T-helper 1 cell (primary cell): ENCODE results near the gene CSMD2.
"Not testable (repeated sequence)": the region's sequence is repeated elsewhere in the genome, so short reads cannot be mapped to it uniquely, and the experiment has no call there.

Experiments used
- DNase-seq, 5 donors: peaks; one replicate each; pipeline ENCODE4 v3.0.0-alpha.2; 2012 to 2020

Gene CSMD2

GRCh38 chr1:33517596-33518250 is 647.3 kb downstream of the CSMD2 start:
- no peak for DNase-seq

- no peak for DNase-seq
Measured at GRCh38 chr1:33516891-33517567, 648.0 kb downstream of the CSMD2 start.

DNA sequence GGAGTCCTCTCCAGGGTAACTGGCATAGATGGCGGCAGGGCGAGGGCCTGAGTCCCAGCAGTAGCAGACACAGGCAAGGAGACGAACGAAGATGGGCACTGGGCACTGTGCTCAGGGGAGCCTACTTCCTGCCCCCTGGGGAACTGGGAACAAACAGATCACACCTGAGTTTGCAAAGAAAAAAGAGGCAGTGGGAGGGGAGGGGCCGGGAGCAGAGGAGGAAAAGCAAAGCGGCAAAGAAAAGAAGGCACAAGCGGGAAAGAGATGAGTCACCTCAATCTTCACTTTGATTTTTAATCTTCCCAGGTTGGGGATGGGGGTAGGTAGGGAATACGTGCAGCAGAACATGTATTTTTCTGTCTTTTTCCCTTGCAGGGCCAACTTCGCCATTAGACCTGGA is 648.6 kb downstream of the CSMD2 start:
- no peak for DNase-seq

DNA sequence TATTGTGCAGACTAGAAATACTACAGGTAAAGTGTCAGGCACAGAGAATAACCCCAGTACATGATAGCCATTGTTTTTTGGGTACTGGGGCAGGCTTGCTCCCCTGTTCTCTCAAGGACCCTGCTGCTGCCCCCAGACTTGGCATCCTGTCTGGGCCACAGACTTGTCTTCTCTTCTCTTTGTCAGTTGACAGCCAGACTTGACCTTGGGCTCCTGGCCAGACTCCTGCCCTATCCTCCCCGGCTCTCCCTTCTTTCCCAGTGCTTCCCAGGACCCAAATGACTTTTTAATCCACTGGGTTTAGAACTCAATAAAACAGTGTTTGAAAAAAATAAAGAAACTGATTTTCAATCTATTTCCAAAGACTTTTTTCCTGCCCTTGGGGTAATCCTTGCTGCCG is 649.4 kb downstream of the CSMD2 start:
- DNase-seq, result no peak

DNA sequence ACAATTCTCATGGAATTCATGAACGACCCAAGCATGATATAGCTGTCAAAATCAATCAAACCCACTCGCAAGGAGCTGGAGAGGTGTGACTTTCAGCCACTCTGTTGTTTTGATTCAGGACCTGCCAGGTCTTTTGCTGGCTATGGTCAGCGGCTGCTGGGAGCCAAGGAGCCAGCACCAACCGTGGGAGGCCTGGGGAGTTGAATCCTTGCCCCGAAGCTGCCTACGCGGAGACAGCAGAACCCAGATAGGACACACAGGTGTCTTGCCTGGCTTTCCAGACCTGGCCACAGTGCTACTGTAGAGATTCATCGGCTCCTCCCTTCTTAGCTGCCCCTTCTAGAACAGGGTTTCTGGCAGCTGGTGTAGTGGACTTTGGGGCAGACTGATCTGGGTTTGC is 649.9 kb downstream of the CSMD2 start:
- no peak for DNase-seq

- no peak for DNase-seq
Measured at GRCh38 chr1:33512226-33513011, 652.6 kb downstream of the CSMD2 start.

GRCh38 chr1:33509276-33509675 is 655.8 kb downstream of the CSMD2 start:
- DNase-seq, result not testable (repeated sequence)

- DNase-seq, result no peak
Measured at GRCh38 chr1:33508151-33508550, 656.9 kb downstream of the CSMD2 start.

DNA sequence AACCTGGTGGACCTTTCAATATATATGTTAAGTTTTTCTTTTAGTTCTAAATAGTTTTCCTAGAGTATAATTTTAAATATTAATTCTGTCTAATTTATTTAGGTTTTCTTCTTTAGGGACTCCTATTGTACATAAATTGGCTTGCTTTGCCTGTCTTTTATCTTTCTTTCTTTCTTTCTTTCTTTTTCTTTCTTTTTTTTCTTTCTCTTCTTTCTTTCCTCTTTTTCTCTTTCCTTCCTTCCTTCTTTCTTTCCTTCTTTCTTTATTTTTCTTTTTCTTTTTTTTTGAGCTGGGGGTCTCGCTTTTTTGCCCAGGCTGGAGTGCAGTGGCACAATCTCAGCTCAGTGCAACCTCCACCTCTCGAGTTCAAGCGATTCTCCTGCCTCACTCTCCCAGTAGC is 657.4 kb downstream of the CSMD2 start:
- no peak for DNase-seq

DNA sequence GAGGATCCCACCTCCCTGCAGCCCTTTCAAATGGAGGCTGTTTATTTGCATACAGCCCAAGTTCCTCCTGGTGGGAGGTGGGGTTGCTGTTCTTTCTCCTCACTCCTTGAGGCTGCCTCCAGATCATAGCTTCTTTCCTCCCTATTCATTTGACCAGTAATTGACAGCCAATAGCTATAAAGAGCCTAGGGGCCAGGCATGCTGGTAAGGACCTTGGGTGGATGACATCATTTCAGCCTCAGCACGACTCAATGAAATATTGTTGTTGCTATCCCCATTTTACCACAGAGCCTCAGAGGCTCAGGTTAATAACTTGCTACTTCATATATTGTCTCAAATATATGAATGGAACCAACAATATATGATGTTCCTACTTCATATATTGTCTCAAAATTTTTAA is 661.5 kb downstream of the CSMD2 start:
- no peak for DNase-seq

DNA sequence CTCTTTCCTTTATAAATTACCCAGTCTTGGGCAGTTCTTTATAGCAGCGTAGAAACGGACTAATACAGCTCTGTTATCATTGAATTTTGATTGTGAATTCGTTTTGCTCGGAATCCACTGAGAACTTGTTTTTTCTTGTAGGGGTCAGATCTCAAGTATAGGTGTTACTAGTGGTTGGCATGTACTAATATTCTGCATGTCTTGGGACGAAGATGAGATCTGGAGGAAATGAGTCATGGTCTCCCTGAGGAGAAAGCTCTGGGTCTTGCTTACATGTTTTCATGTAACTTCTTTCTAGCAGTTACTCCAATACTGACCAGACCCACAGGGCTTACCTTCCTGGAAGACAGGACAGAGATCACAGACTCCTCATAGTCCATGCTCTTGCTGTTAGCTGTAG is 662.3 kb downstream of the CSMD2 start:
- no peak for DNase-seq

DNA sequence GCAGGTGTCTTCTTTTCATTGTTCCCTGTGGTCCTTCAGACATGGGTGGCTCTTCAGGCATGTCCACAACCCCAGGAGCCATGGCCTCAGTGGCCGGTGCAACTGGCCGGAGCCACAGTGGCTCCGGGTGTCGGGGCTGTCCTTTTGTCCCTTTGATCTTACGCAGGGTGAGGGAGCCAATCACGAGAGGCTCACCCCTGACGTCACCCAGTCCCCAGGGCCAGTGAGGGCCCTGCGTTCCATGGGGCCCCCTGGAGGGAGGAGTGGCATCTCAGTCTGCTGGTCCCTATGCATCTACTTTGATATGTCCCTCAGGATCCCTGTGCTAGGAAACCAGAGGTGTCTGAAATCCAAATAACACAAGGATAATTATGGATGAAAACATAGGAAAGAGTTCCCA is 663.3 kb downstream of the CSMD2 start:
- no peak for DNase-seq

DNA sequence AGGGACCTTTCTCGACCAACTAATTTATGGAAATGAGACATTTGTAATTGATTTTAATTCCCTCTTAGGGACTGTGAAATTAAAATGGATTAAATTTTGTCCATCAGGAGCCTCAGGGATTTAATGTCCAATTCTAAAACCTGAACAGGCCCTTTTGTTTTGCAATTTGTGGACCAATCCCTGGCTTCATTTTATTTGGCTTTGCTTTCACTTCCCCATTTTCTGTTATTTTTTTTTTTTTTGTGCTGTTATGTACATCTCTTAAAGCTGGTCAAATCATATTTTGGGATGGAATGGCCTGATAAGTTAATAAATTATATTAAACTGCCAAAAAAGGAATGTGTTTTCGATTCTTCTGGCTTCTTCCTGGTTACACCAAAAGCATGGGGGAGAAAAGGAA is 663.7 kb downstream of the CSMD2 start:
- no peak for DNase-seq

DNA sequence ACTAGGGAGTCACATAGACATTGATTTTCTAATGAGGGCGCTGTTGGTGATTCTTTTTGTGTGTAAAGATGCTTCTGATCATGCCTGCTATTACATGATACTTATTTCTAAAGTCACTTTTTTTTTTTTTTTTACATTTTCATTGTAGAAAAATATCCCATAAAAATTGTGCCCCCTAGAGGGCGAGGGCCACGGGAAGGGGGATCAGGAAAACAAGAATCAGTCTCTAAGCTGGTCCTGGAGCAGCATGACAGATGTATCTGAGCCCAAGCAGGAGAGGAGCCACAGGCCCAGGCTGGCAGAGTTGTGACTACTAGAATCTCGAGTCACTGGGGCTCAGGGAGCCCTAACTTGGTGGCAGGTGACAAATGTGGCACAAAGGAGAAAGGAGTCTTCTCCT is 664.5 kb downstream of the CSMD2 start:
- no peak for DNase-seq

DNA sequence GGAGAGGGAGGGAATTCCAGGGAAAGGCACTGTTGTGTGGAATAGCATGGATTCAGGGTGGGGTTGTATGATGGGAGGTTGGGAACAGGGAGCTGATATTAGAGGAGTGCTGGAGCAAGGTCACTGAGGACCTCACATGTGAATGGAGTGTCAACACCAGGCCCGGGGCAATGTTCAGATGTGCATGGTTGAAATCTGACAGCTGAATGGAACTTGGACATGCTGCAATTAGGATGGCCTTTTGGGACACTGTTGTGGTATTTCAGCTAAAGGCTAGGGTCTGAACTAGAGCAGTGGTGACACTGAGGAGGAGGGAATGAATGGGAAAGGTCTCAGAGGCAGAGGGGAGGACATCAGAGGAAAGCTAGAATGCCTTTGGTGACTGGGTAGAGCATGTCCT is 667.6 kb downstream of the CSMD2 start:
- no peak for DNase-seq

- no peak for DNase-seq
Measured at GRCh38 chr1:33494929-33495328, 670.1 kb downstream of the CSMD2 start.

GRCh38 chr1:33488624-33489023 is 676.4 kb downstream of the CSMD2 start:
- no peak for DNase-seq

GRCh38 chr1:33482412-33482811 is 682.6 kb downstream of the CSMD2 start:
- no peak for DNase-seq

- no peak for DNase-seq
Measured at GRCh38 chr1:33477451-33477850, 687.6 kb downstream of the CSMD2 start.

DNA sequence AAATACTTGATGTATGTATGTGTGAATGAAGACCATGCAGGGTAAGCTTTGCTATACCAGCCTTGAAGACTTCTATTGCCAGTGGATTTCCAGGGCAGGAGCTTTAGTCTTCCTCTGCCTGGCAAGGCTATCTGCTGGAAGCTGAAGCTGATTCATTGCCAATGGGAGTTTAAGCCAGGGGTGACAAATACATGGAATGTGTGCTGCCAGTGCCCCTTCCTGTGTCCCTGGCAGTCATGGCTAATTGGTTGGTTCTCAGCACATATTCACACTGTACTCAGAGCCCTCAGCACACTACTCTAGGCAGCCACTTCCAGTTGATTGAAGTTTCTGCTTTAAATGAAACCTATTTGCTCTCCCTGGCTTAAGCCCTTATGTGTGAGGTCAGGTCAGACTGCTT is 691.1 kb downstream of the CSMD2 start:
- DNase-seq, result no peak

DNA sequence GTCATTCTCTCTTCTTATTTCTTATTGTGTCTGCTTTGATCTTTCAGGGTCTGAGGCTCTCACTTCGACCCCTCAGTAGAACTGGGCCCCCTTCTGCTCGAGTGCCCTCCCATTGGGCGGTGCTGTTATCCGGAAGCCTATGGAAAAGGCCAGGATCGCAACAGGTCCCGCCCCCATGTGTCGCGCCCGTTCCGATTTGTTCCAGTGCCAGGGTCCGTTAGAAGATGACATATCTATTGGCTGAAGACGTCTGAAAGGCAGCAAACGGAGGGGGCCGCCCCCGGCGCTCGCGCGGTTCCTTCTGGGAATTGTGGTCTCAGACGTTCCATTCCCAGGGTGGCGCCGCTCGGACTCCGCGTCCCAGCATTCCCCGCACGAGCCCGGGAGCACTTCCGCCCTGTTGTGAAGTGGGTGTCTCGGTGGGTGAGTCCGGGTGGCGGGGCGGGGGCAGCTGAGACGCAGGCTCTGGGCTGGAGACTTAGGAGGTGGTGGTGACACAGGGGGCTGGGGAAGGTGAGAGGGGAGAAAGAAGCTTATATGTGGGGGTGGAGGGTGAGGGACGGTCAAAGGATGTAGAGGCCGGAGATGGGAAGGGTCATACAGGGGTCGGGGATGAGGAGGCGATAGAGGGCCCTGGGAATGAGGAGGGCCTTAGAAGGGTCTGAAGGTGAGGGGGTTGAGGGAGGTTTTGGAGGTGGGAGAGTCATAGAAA is 692.6 kb downstream of the CSMD2 start, which contains the start of gene ZSCAN20:
ZSCAN20 (plus strand) TSS at position 377 of the 712 bp plus-strand sequence. CDS start 6,644 bp downstream, outside the sequence.
- DNase-seq, result peak; percentile 55 to 87 (median 68)

DNA sequence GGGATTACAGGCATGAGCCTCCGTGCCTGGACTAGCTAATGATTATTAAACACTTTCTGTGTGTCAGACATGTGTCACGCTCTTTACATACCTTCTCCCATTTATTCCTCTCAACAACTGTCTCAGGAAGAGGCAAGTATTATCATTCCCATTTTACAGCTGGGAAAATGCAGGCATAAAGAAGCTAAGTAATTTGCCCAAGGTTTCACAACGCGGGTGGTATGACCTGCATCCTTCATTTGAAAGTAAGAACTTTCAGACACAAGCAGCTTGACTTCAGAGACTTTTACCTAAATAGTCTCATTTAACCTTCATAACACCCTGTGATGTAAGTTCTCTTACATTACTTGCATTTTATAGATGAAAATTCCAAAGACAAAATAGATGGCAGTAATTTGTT is 693.6 kb downstream of the CSMD2 start:
- DNase-seq, result no peak

- DNase-seq, result peak in 4 of 5 donors; percentile 30 to 54 (median 38)
Measured at GRCh38 chr1:33470495-33471012, 694.5 kb downstream of the CSMD2 start.
